Neural progenitor cell (in vitro differentiated cells): ENCODE data around the gene CD19. TPM values are rescaled to one million over a fixed set of nuclear protein-coding genes. Genes with fewer than 3 reads are reported as not detected.

Source experiments
- DNase-seq: peaks from one replicate; pipeline ENCODE4 v3.0.0-alpha.2; 2016; ENCODE audit warnings: low spot score
- H2AFZ ChIP-seq: fragments of 200-600 bp; sonication (generic); replicated peaks from 2 replicates; pipeline ENCODE4 v1.6.1; 2016; ENCODE audit warnings: antibody characterized with exemption
- H3F3A ChIP-seq: fragments of 200-600 bp; sonication (generic); 2 replicates; pipeline ENCODE4 v1.6.1; 2016; ENCODE audit warnings: antibody characterized with exemption, low read depth
- H3K27ac ChIP-seq: fragments of 200-600 bp; sonication (generic); 2 replicates; pipeline ENCODE4 v1.5.1; 2016; ENCODE audit warnings: mild to moderate bottlenecking
- H3K27me3 ChIP-seq: fragments of 200-600 bp; sonication (generic); 2 replicates; pipeline ENCODE4 v1.6.1; 2016; ENCODE audit warnings: mild to moderate bottlenecking, moderate library complexity
- H3K36me3 ChIP-seq: fragments of 200-600 bp; sonication (generic); 2 replicates; pipeline ENCODE4 v1.5.1; 2016
- H3K4me1 ChIP-seq: fragments of 200-600 bp; sonication (generic); 2 replicates; pipeline ENCODE4 v1.6.1; 2016; ENCODE audit warnings: mixed run types
- H3K4me2 ChIP-seq: fragments of 200-600 bp; sonication (generic); 2 replicates; pipeline ENCODE4 v1.6.1; 2016
- H3K4me3 ChIP-seq: fragments of 200-600 bp; sonication (generic); 2 replicates; pipeline ENCODE4 v1.5.1; 2016
- H3K79me2 ChIP-seq: fragments of 200-600 bp; sonication (generic); 2 replicates; pipeline ENCODE4 v1.6.1; 2016; ENCODE audit warnings: low read depth
- H3K9ac ChIP-seq: fragments of 200-600 bp; sonication (generic); 2 replicates; pipeline ENCODE4 v1.6.1; 2016
- H3K9me3 ChIP-seq: fragments of 200-600 bp; sonication (generic); 2 replicates; pipeline ENCODE4 v1.5.1; 2016; ENCODE audit warnings: low read depth
- H4K20me1 ChIP-seq: fragments of 200-600 bp; sonication (generic); 2 replicates; pipeline ENCODE4 v1.6.1; 2016; ENCODE audit warnings: low read depth
- H3K27ac Mint-ChIP-seq: 3 replicates; pipeline ENCODE4 v1.8.0; 2021; ENCODE audit warnings: mixed read lengths
- H3K27me3 Mint-ChIP-seq: 2 replicates; pipeline ENCODE4 v1.8.0; 2022; ENCODE audit warnings: low read depth, mild to moderate bottlenecking, inconsistent platforms, moderate library complexity, mixed read lengths; ENCODE audit not compliant: insufficient read depth
- H3K36me3 Mint-ChIP-seq: 3 replicates; pipeline ENCODE4 v1.8.0; 2021; ENCODE audit warnings: mixed read lengths
- H3K4me1 Mint-ChIP-seq: 3 replicates; pipeline ENCODE4 v1.8.0; 2021; ENCODE audit warnings: mixed read lengths
- H3K4me3 Mint-ChIP-seq: 3 replicates; pipeline ENCODE4 v1.8.0; 2021; ENCODE audit warnings: mild to moderate bottlenecking, moderate library complexity, mixed read lengths
- H3K9me3 Mint-ChIP-seq: 3 replicates; pipeline ENCODE4 v1.8.0; 2020; ENCODE audit warnings: mixed read lengths
- EZH2 ChIP-seq: fragments of 200-600 bp; sonication (generic); IDR thresholded peaks from 2 replicates; pipeline ENCODE4 v1.6.1; 2017; ENCODE audit warnings: antibody characterized with exemption, mild to moderate bottlenecking, moderate library complexity
- EZH2phosphoT487 ChIP-seq: fragments of 200-600 bp; sonication (generic); IDR thresholded peaks from 2 replicates; pipeline ENCODE4 v1.6.1; 2017; ENCODE audit warnings: antibody characterized with exemption
- total RNA-seq: library from RNA; depleted of rRNA; stranded (reverse); fragments of >200 nt; gene quantifications from 2 replicates; pipeline ENCODE4 v1.2.3, GENCODE V29; 2015; ENCODE audit warnings: low replicate concordance
- TF ChIP-seq, protein P1 (sequence below): fragments of 200-600 bp; sonication (generic); IDR thresholded peaks from 2 replicates; pipeline ENCODE4 v1.5.1; 2017; ENCODE audit warnings: antibody characterized with exemption, mild to moderate bottlenecking

Gene CD19
- total RNA-seq, 1 donor from 2014 or later, result not detected

GRCh38 chr16:28986046-28986445 lies 54.3 kb downstream of the CD19 start:
- Histone ChIP-seq H3K4me2 (no peak overlapping the region), H2AFZ (no peak overlapping the region), H3K79me2 (no peaks in the 10 kb centered on the region), H3K27me3 (no peaks in the 10 kb centered on the region), H3K27ac (no peak overlapping the region), H3K4me1 (no peaks in the 10 kb centered on the region), H4K20me1 (no peaks in the 10 kb centered on the region), H3K36me3 (no peaks in the 10 kb centered on the region), H3K4me3 (no peak overlapping the region), H3K9me3 (no peaks in the 10 kb centered on the region), H3K9ac (no peak overlapping the region), H3F3A (no peaks in the 10 kb centered on the region)
- Mint-ChIP-seq H3K36me3 (peaks cover 8% of the 10 kb centered on the region), H3K4me3 (no peak overlapping the region), H3K4me1 (no peaks in the 10 kb centered on the region), H3K27ac (no peak overlapping the region), H3K27me3 (peaks cover 2% of the 10 kb centered on the region), H3K9me3 (no peaks in the 10 kb centered on the region)
- no peak for DNase-seq
- no peak for TF ChIP-seq EZH2
- TF ChIP-seq, protein P1, sequence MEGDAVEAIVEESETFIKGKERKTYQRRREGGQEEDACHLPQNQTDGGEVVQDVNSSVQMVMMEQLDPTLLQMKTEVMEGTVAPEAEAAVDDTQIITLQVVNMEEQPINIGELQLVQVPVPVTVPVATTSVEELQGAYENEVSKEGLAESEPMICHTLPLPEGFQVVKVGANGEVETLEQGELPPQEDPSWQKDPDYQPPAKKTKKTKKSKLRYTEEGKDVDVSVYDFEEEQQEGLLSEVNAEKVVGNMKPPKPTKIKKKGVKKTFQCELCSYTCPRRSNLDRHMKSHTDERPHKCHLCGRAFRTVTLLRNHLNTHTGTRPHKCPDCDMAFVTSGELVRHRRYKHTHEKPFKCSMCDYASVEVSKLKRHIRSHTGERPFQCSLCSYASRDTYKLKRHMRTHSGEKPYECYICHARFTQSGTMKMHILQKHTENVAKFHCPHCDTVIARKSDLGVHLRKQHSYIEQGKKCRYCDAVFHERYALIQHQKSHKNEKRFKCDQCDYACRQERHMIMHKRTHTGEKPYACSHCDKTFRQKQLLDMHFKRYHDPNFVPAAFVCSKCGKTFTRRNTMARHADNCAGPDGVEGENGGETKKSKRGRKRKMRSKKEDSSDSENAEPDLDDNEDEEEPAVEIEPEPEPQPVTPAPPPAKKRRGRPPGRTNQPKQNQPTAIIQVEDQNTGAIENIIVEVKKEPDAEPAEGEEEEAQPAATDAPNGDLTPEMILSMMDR, result no peak
- no peak for TF ChIP-seq EZH2phosphoT487

- H3K4me2 ChIP-seq, result no peak overlapping the region
- Mint-ChIP-seq H3K4me3 (no peak overlapping the region), H3K27me3 (peaks cover 2% of the 10 kb centered on the region), H3K9me3 (no peaks in the 10 kb centered on the region), H3K36me3 (peaks cover 8% of the 10 kb centered on the region), H3K27ac (no peak overlapping the region), H3K4me1 (no peaks in the 10 kb centered on the region)
- H3K9me3 ChIP-seq, result no peaks in the 10 kb centered on the region
- H2AFZ ChIP-seq, result no peak overlapping the region
- H3K27me3 ChIP-seq, result no peaks in the 10 kb centered on the region
- no peak overlapping the region for H3K9ac ChIP-seq
- no peak overlapping the region for H3K27ac ChIP-seq
- no peak for TF ChIP-seq EZH2phosphoT487
- no peak for TF ChIP-seq EZH2
- TF ChIP-seq, protein P1, result no peak
- no peaks in the 10 kb centered on the region for H3K79me2 ChIP-seq
- H4K20me1 ChIP-seq, result no peaks in the 10 kb centered on the region
- no peaks in the 10 kb centered on the region for H3K4me1 ChIP-seq
- no peaks in the 10 kb centered on the region for H3K36me3 ChIP-seq
- DNase-seq, result no peak
- H3F3A ChIP-seq, result no peaks in the 10 kb centered on the region
- H3K4me3 ChIP-seq, result no peak overlapping the region
These were observed 54.7 kb downstream of the CD19 start for GRCh38 chr16:28986492-28986891.

DNA sequence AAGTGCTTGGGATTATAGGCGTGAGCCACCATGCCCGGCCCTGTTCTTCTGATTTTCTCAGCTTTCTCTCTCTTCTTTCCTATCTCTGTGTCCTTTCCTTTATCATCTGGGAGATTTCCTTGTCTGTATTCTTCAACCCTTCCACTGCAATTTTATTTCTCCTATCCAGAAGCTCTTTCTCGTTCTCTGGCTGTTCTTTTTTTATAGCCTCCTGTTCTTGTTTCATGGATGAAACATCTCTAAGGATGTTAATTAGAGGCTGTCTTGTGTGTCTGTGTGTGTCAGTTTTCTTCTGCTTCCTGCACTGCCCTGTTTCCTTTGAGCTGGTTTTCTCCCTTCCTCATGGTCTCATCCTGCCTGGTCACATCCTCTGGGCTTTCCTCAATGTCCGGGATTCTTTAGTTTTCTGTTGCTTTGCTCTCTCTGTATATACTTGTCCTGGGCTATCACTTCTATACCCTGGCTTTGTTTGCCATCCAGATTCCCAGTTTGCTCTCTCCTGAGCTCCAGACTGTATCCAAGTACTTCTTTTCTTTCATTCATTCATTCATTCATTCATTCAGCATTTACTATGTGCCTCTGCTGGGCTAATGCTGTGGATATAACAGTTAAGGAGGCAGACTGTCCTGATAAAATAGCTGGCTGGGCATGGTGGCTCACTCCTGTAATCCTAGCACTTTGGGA lies 55.5 kb downstream of the CD19 start:
- Histone ChIP-seq H2AFZ (no peak overlapping the region), H3F3A (no peaks in the 10 kb centered on the region), H4K20me1 (no peaks in the 10 kb centered on the region), H3K9me3 (no peaks in the 10 kb centered on the region), H3K9ac (no peak overlapping the region), H3K27me3 (no peaks in the 10 kb centered on the region), H3K36me3 (no peaks in the 10 kb centered on the region), H3K4me3 (no peak overlapping the region), H3K27ac (no peak overlapping the region), H3K4me1 (no peaks in the 10 kb centered on the region), H3K4me2 (no peak overlapping the region), H3K79me2 (no peaks in the 10 kb centered on the region)
- no peaks in the 10 kb centered on the region for H3K4me1 Mint-ChIP-seq
- H3K36me3 Mint-ChIP-seq, result peaks cover 8% of the 10 kb centered on the region
- TF ChIP-seq EZH2, result no peak
- no peak for TF ChIP-seq EZH2phosphoT487
- TF ChIP-seq, protein P1, result no peak
- peaks cover 2% of the 10 kb centered on the region for H3K27me3 Mint-ChIP-seq
- no peak overlapping the region for H3K4me3 Mint-ChIP-seq
- no peak for DNase-seq
- no peaks in the 10 kb centered on the region for H3K9me3 Mint-ChIP-seq
- H3K27ac Mint-ChIP-seq, result no peak overlapping the region

Other genes starting within 250 kb of the CD19 start
- gene EIF3C, start 220.5 kb upstream of the CD19 start, total RNA-seq, result 172 and 237 TPM in 2 replicates
- 2.8 TPM in 1 of 2 replicates, not detected in the other for gene NPIPB9, start 180.2 kb upstream of the CD19 start, total RNA-seq
- 21.4 and 61.0 TPM in 2 replicates for gene ATXN2L, start 109.0 kb upstream of the CD19 start, total RNA-seq
- gene TUFM, start 85.6 kb upstream of the CD19 start, total RNA-seq, result 74.0 and 131 TPM in 2 replicates
- 12.4 and 30.6 TPM in 2 replicates for gene SH2B1, start 68.1 kb upstream of the CD19 start, total RNA-seq
- 1.6 and 8.2 TPM in 2 replicates for gene ATP2A1, start 53.5 kb upstream of the CD19 start, total RNA-seq
- gene RABEP2, start 6.7 kb upstream of the CD19 start, total RNA-seq, result 9.1 and 22.0 TPM in 2 replicates
- gene NFATC2IP, start 19.0 kb downstream of the CD19 start, total RNA-seq, result 33.2 and 58.4 TPM in 2 replicates
- gene SPNS1, start 42.8 kb downstream of the CD19 start, total RNA-seq, result 11.6 and 31.8 TPM in 2 replicates
- gene LAT, start 53.1 kb downstream of the CD19 start, total RNA-seq, result 2.9 TPM in 1 of 2 replicates, not detected in the other